ENCODE data around the gene TTC9. TPM values are rescaled to one million over a fixed set of nuclear protein-coding genes. Genes with fewer than 3 reads are reported as not detected.

TTC9 gene
- total and polyA plus RNA-seq, 9 of the 15 experiments (the other 6 are each of a cell fraction or from before 2014, with no cell fraction given), result 0.07 TPM; not detected in 8

GRCh38 chr14:70713511-70713916 lies 71.8 kb downstream of the TTC9 start:
- no peak for FAIRE-seq
- in situ Hi-C loops (cut with MboI), result no loop called here
- no peak for ATAC-seq
- no peak overlapping the region for H3K9ac ChIP-seq (ENCODE audit: insufficient read depth in 1 of 2, low read depth in 2 of 2, low read length in 2 of 2)
- no peak for DNase-seq (ENCODE audit: extremely low read depth in 1 of 4, low spot score in 3 of 4)
- no peak overlapping the region for H2AFZ ChIP-seq (ENCODE audit: low read depth, low read length)
- TF ChIP-seq JUND (IDR thresholded peaks at IDR 0.05; ENCODE audit: borderline replicate concordance, low read depth, low read length) (no peak), JUND (tag; IDR thresholded peaks at IDR 0.05; ENCODE audit: borderline replicate concordance, low read depth, low read length) (no peak), MAFF (IDR thresholded peaks at IDR 0.05; ENCODE audit: low read length) (no peak), TAF1 (IDR thresholded peaks at IDR 0.05; ENCODE audit: control insufficient read depth, extremely low read depth, insufficient read depth, low read length, severe bottlenecking) (no peak), POLR3G (IDR thresholded peaks at IDR 0.05; ENCODE audit: extremely low read depth, insufficient read length, insufficient replicate concordance) (no peak), POLR2G (IDR thresholded peaks at IDR 0.05; ENCODE audit: low read depth, low read length) (no peak), BRCA1 (IDR thresholded peaks at IDR 0.05) (no peak), BRCA1 (CRISPR knock-in tag; IDR thresholded peaks at IDR 0.05) (no peak), ZNF740 (CRISPR knock-in tag; IDR thresholded peaks at IDR 0.05) (no peak), ZNF740 (tag; IDR thresholded peaks at IDR 0.05) (no peak), CBX3 (IDR thresholded peaks at IDR 0.05; ENCODE audit: borderline replicate concordance in 1 of 2, low read length in 2 of 2) (no peak), ZFX (CRISPR knock-in tag; IDR thresholded peaks at IDR 0.05) (no peak), ZNF57 (CRISPR knock-in tag; IDR thresholded peaks at IDR 0.05) (no peak), MBD2 (IDR thresholded peaks at IDR 0.05; ENCODE audit: borderline replicate concordance, low read depth) (no peak), ZBTB7A (IDR thresholded peaks at IDR 0.05; ENCODE audit: borderline replicate concordance, control insufficient read depth, low read depth, low read length) (no peak), E2F4 (CRISPR knock-in tag; IDR thresholded peaks at IDR 0.05; ENCODE audit: low read depth) (no peak), ZBTB17 (CRISPR knock-in tag; IDR thresholded peaks at IDR 0.05) (no peak), BRF1 (IDR thresholded peaks at IDR 0.05; ENCODE audit: borderline replicate concordance, extremely low read depth, insufficient read length) (no peak), TFE3 (CRISPR knock-in tag; IDR thresholded peaks at IDR 0.05) (no peak), CEBPB (tag; IDR thresholded peaks at IDR 0.05) (no peak), ZNF232 (CRISPR knock-in tag; IDR thresholded peaks at IDR 0.05) (no peak), MCM3 (IDR thresholded peaks at IDR 0.05) (no peak)
- ChIA-PET POLR2A (no interaction called here), CTCF (ENCODE audit: low intra/inter-chr PET ratio) (interaction anchor here (0.6 to 0.7 kb wide), 2 partner anchors 45 to 192 kb away, joined by 3 to 4 read pairs; no protein-coding TSS in a partner anchor)
- no peaks in the 10 kb centered on the region for H3K79me2 ChIP-seq (ENCODE audit: control insufficient read depth, insufficient read depth, low read length)
- no peaks in the 10 kb centered on the region for H3K36me3 ChIP-seq (ENCODE audit: control insufficient read depth, insufficient read depth, low read length)
- no peaks in the 10 kb centered on the region for H4K20me1 ChIP-seq (replicated peaks; ENCODE audit: control insufficient read depth, insufficient read depth, low read length)
- H3K4me1 ChIP-seq (replicated peaks in 1 of 2; ENCODE audit: control insufficient read depth in 2 of 2, insufficient read depth in 2 of 2, low read length in 2 of 2), result no peaks in the 10 kb centered on the region
- no peaks in the 10 kb centered on the region for H3K9me1 ChIP-seq (ENCODE audit: control insufficient read depth, insufficient read depth, low read length)
- no peak overlapping the region for H3K4me3 ChIP-seq
- no TSS peak for BruUV-seq (replicated peaks)
- no peaks in the 10 kb centered on the region; a peak in 1 of 5 replicates for H3K27me3 ChIP-seq (ENCODE audit: control insufficient read depth in 2 of 2, insufficient read depth in 2 of 2, low read length in 2 of 2)
- H3K4me2 ChIP-seq (ENCODE audit: insufficient read depth, low read length), result no peak overlapping the region
- H3K9me3 ChIP-seq (replicated peaks; ENCODE audit: control insufficient read depth, insufficient read depth, low read depth, low read length), result no peaks in the 10 kb centered on the region
- H3K27ac ChIP-seq (ENCODE audit: extremely low read depth, low read depth, low read length), result no peak overlapping the region
- 4% methylated on average over 3 of the region's 3 CpGs for WGBS (ENCODE audit: insufficient coverage, low coverage, missing lambda C conversion rate)
- intact Hi-C loops (cut with micrococcal nuclease), result loop anchor here (10.0 kb wide), 1 partner anchor 89 kb away; no protein-coding TSS in a partner anchor
